Right hindlimb (tissue), 1 donor: Measurements from ENCODE around the gene LMX1B.
"Not testable (repeated sequence)": the region's sequence is repeated elsewhere in the genome, so short reads cannot be mapped to it uniquely, and the experiment has no call there.

Source experiments
- DNase-seq: peaks from one replicate; pipeline ENCODE4 v3.0.0-alpha.2; 2018

The LMX1B gene

DNA sequence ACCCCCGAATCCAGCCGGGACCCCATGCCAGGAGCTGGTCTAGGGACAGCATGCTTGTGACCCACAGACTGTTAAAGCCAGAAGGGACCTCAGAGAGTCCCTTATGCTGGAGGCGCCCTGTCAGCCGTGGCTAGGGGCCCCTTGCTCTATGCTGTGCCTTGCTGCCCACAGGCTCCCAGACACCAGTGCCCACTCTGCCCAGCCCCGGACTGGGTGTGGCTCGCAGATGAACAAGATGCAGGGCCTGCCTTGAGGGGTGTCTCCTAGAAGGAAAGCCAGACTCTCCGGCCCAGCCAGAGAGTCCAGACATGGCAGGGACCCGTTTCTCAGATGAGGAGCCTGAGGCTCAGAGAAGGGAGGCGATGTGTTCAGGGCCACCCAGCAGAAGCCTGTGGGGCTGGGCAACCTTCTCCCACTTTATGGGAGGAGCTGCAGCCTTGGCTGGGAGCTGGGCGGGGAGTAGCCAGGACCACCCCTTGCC lies 85.7 kb downstream of the LMX1B start:
- DNase-seq = peak; percentile 12

DNA sequence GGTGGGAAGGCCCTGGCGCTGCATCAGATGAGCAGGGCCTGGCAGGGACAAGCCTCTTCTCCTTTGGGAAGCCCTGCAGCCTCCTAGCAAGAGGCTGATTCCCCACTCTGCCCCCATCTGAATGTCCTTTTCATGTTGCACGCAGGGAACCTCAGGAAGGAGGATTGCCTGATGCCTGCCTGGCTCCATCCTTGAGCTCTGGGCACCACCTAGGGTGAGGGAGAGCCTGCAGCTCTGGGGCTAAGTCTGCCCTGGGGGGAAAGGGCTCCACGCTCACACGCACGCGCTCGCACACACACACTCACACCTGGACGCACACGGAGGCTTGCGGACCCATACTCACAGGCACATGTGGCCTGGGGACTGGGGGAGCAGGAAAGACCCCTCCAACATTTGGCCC lies 86.6 kb downstream of the LMX1B start:
- peak; percentile 16 for DNase-seq

DNA sequence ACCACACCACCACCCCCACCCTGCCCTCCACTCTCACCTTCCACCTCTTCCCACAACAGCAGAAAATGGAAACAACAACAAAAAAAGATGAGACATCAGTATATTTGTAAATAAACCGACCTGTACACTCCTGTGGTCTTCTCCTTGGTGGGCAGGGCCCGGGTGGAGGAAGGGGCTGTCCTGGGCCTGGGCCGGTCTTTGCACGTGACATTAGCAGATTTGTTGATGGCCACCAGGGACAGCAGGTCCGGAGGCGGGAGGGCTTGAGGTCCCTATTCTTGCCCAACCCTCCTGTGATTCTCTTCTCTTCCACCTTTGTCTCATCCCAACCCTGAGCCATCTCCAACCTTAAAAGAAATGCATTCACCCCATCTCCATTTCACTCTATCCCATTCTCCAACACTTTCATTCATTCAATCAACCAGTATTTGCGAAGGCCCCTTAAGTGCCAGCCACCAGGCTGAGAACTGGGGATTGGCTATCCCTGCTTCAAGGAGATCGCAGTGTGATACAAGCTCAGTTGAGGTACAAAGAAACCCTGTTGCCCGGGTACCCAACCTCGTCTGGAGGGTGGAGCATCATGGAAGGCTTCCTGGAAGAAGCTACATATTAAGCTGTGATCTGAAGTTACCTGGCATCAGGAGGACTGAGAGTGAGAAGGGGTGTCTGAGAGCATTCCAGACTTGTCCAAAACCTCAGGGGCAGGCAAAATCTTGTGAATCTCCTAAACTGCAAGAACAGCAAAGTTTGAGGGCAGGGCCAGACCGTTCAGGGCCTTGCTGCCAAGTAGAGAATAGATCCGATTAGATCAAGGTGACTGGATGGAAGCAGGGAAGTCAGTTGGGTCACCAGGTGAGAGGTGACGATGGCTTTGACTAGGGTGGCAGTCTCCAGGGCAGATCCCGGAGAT lies 87.4 kb downstream of the LMX1B start:
- peak; percentile 16 for DNase-seq

- no peak for DNase-seq
Observed at GRCh38 chr9:126701813-126702140, 88.0 kb downstream of the LMX1B start.

DNA sequence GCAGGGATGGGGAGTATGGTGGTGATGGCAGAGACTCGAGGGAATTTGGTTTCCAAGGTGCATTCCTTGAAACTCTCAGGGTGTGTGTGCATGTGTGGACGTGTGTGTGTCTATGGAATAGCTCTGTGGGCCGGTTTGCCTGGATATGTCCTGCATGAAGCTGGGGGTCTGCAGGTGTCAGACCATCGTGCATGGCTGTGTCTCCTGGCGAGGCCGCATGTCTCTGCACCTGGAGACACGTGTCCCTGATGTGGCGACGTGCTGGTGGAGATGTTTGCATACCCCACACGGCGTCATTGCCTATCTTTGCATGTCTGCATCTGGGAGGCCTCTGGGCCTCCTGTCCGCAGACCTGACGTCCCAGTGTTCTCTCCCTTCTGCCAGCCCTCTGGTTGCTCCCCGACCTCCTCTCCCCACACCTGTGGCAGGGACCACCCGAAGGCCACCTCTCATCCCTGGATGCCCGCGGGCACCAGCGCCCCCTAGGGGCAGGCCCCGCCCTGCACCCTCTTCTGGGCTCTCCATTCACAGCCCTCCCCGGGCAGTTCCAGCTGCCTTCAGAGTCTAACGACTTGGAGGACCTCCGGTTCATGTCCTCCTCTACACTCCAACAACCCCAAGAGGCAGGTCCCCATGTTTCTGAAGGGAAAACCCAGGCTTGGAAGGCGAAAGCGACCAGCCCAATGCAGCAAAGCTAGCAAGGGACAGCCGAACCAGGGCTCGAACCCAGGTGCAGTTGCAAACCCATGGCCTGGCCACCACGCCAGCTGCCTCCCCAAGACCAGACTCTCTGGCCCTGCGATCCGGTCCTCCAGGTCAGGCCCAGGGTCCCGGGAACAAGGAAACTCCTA lies 88.6 kb downstream of the LMX1B start:
- peak; percentile 25 for DNase-seq

GRCh38 chr9:126703002-126703865 lies 89.5 kb downstream of the LMX1B start:
- no peak for DNase-seq

DNA sequence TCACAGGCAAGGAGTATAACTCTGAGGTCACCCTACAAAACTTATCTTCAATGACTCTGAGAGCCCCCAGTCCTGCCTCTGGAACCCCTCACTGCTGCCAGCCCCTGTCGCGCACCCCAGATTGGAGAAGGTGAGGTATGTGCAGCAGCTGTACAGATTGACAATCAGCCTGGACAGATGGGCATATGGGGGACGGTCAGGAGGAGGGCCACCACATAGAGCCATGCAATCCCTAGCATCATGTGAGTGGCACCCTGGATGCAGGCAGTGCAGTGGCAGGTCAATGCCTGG lies 90.1 kb downstream of the LMX1B start:
- DNase-seq = no peak

GRCh38 chr9:126704157-126704891 lies 90.6 kb downstream of the LMX1B start:
- peak; percentile 30 for DNase-seq

DNA sequence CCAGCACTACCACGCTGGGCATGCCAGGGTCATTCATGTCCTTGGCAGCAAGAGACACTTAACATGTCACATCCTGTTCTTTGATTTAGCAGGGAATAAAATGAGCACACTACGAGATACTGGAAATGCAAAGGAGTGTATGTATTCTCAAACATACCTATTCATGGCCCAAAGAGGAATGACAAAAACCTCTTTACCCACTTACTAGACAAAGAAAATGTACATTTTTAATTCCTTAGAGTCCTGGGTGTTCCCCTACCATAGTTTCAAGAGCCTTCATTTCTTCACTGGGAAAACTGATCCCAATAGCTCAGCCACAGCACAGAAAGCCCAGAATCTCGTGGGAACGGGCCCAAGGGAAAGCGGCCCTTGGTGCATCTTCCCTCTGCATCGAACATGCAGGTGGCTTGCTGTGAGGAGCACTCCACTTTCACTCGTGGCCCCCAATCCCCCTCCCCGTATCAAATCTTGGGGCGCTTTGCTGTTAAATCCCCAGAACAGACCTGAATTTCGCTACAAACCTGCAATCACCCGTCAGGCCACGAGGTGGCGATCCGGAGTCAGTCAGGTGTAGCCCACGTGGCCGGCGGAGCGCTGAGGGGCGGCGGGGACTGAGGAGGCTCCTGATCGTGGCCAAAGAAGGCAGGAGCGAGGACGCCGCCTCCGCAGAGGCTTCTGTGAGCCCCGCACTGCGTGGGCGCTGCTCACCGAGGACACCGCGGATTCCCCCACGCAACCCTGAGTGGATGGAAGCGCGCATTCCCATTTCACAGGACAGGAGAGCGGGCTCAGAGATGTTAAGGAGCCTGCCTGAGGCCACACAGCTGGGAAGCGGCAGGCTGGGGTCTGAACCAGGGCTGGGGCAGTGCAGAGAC lies 91.4 kb downstream of the LMX1B start:
- DNase-seq = peak; percentile 86

DNA sequence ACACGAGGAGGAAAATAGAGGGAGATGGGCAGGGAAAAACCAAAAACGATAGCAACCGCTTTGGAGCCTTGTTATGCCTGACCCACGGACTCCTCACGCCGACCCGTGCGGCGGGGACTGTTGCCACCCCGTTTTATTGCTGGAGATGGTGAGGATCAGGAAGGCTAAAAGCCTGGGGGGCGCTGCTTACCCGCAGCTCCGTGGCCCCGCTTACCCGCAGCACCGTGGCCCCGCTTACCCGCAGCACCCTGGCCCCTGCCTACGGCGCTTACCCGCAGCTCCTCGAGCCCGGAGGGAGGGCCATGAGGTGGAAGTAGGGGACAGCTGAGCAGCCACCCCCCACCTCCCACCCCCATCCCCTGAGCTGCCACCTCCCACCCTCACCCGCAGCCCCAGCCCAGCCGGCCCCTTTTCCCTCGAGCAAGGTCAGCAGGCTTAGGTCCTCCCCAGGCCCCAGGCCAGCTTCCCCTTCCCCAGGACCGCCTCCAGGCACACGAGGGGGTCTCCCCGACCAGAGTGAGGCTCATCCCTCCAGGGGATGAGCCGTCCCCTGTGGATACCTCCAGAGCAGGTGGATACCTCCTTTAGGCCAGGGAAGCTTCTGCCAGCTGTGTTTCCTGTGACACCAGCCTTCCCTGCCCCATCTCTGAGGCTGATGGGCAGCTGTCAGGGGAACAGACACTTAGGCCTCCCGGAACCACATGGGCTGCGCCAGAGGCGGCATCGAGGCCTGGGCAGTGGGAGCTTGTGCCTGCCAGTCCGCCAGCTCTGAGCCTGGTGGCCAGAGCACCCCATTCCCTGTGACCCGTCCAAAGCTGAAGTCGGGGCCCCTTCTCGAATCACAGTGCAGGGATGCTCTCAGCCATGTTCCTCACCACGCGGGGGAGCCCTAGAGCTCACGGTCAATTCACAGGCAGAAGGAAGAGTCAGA lies 92.3 kb downstream of the LMX1B start:
- peak; percentile 14 for DNase-seq

DNA sequence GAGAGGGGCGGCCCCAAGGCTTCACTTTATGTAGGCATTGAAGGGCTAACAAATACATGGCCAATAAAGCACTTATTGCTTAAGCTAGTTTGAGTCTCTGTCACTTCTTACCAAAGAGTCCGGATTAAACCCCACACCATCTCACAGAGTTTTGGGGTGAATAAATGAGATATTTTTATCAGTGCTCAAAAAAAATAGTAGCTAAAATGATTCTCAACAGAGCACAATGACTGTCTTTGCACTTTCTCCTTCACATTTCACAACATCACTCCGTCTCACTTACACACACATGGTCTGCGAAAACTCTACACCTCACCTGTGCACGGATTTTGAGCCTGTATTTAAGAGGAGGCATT lies 92.9 kb downstream of the LMX1B start:
- DNase-seq = no peak

GRCh38 chr9:126707083-126707482 lies 93.4 kb downstream of the LMX1B start:
- DNase-seq = no peak

GRCh38 chr9:126707712-126708111 lies 94.0 kb downstream of the LMX1B start:
- DNase-seq = not testable (repeated sequence)

- no peak for DNase-seq
Observed at GRCh38 chr9:126708178-126708577, 94.5 kb downstream of the LMX1B start.

DNA sequence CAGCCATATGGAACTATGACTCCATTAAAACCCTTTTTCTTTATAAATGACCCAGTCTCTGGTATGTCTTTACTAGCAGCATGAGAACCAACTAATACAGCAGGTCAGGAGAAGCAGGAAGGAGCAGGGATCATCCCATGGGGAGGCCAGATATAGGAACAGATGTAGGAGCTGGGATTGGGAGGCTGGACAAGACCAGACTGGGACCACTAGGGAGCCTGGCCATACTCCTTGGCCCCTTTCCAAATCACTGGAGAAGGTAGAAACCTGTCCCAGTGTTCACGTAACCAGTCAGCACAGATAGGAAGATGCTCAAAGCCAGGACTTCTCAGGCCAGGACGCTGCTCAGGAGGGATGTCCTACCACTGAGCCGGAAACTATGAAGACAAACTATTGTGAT lies 95.5 kb downstream of the LMX1B start:
- DNase-seq = no peak

GRCh38 chr9:126715382-126715781 lies 101.7 kb downstream of the LMX1B start:
- DNase-seq = no peak

DNA sequence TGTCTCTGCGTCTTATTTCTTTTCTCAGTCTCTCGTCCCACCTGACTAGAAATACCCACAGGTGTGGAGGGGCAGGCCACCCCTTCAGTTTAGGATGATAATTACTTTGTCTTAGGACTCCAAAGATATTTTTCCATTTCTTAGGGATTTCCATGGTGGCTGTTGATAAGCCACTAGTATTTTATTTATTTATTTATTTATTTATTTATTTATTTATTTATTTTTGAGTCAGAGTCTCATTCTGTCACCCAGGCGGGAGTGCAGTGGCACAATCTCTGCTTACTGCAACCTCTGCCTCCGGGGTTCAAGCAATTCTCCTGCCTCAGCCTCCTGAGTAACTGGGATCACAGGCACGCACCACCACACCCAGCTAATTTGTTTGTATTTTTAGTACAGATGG lies 103.7 kb downstream of the LMX1B start:
- not testable (repeated sequence) for DNase-seq

DNA sequence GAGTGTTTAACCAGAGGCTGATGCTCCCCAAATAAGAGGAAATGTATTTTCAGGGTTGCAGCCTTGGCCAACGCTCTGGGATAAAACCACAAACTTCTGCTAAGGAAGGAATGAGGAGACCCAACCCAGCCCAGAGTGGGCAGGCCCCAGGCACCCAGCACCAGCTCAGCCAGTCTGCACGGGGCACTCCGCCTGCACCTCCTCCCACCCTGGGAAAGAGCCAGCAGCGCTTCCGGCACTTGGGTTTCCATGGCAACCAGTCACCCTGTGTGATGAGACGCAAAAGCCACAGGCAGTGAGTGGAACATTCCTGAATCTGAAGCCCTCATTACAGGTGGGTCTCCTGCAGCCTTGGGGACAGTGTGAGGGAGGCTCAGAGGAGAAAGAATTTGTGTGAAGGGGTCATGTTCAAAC lies 105.9 kb downstream of the LMX1B start:
- DNase-seq = peak; percentile 87

DNA sequence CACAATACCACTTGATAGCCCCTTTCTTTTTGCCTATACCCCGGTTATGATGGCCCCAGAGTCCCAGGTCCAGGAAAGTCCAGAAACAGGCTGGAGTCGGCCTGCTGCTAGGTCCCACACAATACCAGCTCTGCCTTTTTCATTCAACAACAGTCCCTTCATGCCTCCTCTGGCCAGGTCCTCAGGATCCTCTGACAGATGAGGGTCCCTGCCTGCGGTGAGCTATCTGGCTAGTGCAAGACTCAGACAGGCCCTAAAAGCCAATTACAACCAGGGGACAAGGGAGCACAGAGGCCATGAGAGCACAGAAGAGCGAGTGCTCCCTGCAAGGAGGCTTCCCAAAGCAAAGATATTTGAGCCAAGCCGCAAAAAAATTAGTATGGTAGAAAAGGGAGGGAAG lies 106.3 kb downstream of the LMX1B start:
- DNase-seq = no peak
